ENCODE results near the gene CYB5RL.

DNA sequence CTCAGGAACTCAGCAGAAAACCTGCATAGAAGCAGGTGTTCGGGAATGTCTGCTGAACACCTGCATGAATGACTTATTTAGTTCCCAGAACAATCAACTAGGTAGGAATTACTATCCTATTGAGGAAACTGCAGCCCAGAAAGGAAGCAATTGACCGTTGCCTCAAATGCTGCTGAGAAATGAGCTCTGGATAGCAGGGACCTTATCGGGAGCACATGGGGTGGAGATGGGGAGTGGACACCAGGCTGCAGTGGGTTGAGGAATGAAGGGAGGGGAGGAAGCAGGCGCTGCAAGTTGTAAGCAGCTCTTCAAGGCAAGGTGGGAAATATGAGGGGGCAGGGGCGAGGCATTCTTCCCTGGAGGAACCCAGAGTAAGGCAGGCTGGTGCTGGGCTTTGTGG lies 36.3 kb downstream of the CYB5RL start:
- TF ChIP-seq, protein P1, sequence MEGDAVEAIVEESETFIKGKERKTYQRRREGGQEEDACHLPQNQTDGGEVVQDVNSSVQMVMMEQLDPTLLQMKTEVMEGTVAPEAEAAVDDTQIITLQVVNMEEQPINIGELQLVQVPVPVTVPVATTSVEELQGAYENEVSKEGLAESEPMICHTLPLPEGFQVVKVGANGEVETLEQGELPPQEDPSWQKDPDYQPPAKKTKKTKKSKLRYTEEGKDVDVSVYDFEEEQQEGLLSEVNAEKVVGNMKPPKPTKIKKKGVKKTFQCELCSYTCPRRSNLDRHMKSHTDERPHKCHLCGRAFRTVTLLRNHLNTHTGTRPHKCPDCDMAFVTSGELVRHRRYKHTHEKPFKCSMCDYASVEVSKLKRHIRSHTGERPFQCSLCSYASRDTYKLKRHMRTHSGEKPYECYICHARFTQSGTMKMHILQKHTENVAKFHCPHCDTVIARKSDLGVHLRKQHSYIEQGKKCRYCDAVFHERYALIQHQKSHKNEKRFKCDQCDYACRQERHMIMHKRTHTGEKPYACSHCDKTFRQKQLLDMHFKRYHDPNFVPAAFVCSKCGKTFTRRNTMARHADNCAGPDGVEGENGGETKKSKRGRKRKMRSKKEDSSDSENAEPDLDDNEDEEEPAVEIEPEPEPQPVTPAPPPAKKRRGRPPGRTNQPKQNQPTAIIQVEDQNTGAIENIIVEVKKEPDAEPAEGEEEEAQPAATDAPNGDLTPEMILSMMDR (IDR thresholded peaks at IDR 0.05), result no peak
- TF ChIP-seq JUN (CRISPR knock-in tag; IDR thresholded peaks at IDR 0.05) (no peak), NR2C2 (CRISPR knock-in tag; IDR thresholded peaks at IDR 0.05) (no peak), USF2 (CRISPR knock-in tag; IDR thresholded peaks at IDR 0.05) (no peak), IRF2 (CRISPR knock-in tag; IDR thresholded peaks at IDR 0.05; ENCODE audit: borderline replicate concordance, low read depth) (no peak), CBFB (CRISPR knock-in tag; IDR thresholded peaks at IDR 0.05; ENCODE audit: low read depth) (no peak)
- TF ChIP-seq, protein P2, sequence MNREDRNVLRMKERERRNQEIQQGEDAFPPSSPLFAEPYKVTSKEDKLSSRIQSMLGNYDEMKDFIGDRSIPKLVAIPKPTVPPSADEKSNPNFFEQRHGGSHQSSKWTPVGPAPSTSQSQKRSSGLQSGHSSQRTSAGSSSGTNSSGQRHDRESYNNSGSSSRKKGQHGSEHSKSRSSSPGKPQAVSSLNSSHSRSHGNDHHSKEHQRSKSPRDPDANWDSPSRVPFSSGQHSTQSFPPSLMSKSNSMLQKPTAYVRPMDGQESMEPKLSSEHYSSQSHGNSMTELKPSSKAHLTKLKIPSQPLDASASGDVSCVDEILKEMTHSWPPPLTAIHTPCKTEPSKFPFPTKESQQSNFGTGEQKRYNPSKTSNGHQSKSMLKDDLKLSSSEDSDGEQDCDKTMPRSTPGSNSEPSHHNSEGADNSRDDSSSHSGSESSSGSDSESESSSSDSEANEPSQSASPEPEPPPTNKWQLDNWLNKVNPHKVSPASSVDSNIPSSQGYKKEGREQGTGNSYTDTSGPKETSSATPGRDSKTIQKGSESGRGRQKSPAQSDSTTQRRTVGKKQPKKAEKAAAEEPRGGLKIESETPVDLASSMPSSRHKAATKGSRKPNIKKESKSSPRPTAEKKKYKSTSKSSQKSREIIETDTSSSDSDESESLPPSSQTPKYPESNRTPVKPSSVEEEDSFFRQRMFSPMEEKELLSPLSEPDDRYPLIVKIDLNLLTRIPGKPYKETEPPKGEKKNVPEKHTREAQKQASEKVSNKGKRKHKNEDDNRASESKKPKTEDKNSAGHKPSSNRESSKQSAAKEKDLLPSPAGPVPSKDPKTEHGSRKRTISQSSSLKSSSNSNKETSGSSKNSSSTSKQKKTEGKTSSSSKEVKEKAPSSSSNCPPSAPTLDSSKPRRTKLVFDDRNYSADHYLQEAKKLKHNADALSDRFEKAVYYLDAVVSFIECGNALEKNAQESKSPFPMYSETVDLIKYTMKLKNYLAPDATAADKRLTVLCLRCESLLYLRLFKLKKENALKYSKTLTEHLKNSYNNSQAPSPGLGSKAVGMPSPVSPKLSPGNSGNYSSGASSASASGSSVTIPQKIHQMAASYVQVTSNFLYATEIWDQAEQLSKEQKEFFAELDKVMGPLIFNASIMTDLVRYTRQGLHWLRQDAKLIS (CRISPR knock-in tag; IDR thresholded peaks at IDR 0.05; ENCODE audit: borderline replicate concordance), result no peak

Data from WTC11 (cell line).